GM13976 (cell line): Measurements from ENCODE around the gene XAB2.
A peak's percentile ranks its signal among the peaks of the same experiment; 100 is the strongest.
"Not testable (repeated sequence)": the region's sequence is repeated elsewhere in the genome, so short reads cannot be mapped to it uniquely, and the experiment has no call there.

ENCODE experiments used
- DNase-seq: peaks from one replicate; pipeline ENCODE4 v3.0.0; 2012; ENCODE audit warnings: low spot score
- in situ Hi-C: fragments of 300-500 bp; cut with MboI; formaldehyde crosslinking; loops from one replicate; pipeline ENCODE4 v1.12.0; 2022; ENCODE audit warnings: low sequenced_read_pairs, mixed read lengths, inconsistent platforms; ENCODE audit not compliant: unreplicated experiment
- TF ChIP-seq, protein P1 (sequence below): IDR thresholded peaks from 2 replicates; pipeline ENCODE4 v1.5.1; 2012; ENCODE audit warnings: borderline replicate concordance, mild to moderate bottlenecking; ENCODE audit not compliant: insufficient read depth; ENCODE audit errors: extremely low read depth, missing control alignments, control extremely low read depth

The XAB2 gene

DNA sequence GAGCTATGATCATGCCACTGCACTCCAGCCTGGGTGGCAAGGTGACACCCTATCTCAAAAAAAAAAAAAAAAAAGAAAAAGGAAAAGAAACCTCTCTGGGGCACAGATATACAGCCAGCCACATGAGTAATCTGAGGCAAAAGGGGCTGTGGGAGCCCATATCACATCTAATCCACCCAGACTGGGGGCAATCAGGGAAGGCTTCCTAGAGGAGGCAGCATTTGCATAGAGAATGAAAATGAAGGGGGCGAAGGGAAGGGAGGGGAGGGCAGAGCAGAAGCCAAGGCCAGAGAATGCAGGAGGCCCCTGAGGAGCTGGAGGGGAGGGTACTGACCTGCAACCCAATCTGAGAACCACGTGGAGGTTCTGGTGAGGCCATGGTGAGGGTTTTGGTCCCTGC lies 20.8 kb upstream of the XAB2 start:
- no peak for DNase-seq
- in situ Hi-C loops = loop anchor here (25.0 kb wide), 1 partner anchor 288 kb away; no protein-coding TSS in a partner anchor
- TF ChIP-seq, protein P1, sequence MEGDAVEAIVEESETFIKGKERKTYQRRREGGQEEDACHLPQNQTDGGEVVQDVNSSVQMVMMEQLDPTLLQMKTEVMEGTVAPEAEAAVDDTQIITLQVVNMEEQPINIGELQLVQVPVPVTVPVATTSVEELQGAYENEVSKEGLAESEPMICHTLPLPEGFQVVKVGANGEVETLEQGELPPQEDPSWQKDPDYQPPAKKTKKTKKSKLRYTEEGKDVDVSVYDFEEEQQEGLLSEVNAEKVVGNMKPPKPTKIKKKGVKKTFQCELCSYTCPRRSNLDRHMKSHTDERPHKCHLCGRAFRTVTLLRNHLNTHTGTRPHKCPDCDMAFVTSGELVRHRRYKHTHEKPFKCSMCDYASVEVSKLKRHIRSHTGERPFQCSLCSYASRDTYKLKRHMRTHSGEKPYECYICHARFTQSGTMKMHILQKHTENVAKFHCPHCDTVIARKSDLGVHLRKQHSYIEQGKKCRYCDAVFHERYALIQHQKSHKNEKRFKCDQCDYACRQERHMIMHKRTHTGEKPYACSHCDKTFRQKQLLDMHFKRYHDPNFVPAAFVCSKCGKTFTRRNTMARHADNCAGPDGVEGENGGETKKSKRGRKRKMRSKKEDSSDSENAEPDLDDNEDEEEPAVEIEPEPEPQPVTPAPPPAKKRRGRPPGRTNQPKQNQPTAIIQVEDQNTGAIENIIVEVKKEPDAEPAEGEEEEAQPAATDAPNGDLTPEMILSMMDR = no peak

DNA sequence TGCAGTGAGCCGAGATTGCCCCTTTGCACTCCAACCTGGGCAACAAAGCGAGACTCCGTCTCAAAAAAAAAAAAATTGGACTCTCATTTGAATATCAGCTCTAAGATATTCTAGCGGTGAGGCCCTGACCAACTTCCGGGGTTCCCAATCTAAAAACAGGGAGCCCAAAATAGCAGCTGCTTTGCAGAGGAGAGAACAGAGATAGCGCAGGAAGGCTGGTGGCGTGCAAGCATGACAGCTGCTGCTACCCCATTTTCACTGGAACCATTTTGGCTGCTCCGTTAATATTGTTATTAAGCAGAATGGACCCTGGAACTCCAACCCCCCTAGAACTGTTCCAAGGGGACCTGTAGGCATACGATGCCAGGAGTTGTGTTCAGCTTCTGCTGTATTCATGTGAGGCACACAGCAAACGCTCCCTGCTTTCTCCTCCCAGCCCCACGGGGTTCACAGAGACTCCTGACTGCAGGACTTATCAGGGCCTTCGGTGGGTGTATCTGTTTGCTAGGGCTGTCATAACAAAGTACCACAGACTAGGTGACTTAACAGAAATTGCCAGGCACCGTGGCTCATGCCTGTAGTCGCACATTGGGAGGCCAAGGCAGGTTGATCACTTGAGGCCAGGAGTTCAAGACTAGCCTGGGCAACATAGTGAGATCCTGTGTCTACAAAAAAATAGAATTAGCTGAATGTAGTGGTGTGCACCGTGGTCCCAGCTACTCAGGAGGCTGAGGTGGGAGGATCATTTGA lies 19.1 kb upstream of the XAB2 start:
- TF ChIP-seq, protein P1 = no peak
- DNase-seq = no peak
- in situ Hi-C loops = no loop called here

DNA sequence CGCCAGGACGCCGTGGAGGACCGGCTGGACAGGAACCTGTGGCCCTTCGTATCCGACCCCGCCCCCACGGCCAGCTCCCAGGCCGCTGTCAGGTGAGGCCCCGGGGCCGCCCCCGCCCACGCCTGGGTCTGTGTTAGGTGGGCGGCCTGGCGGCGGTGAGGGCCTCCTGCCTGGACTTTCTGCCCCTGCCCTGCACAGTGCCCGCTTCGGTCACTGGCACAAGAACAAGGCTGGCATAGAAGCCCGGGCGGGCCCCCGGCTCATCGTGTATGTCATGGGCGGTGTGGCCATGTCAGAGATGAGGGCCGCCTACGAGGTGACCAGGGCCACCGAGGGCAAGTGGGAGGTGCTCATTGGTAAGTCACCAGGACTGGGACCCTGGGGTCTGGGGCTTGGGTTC lies 17.8 kb upstream of the XAB2 start:
- TF ChIP-seq, protein P1 = no peak
- no peak for DNase-seq
- in situ Hi-C loops = no loop called here

DNA sequence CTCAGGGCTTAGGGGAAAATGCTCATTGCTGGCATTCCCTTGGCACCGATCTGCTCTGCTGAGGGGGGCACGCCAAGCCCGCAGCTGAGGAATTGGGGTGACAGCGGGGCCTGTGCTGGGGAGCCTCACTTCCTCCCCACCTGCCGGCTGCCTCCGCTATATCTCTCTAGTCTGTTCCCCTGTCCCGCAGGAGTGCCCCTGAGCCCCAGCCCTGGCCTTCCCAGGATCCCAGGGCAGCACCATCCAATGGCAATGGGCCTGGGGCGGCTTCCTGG lies 17.0 kb upstream of the XAB2 start:
- in situ Hi-C loops = no loop called here
- TF ChIP-seq, protein P1 = no peak
- no peak for DNase-seq

DNA sequence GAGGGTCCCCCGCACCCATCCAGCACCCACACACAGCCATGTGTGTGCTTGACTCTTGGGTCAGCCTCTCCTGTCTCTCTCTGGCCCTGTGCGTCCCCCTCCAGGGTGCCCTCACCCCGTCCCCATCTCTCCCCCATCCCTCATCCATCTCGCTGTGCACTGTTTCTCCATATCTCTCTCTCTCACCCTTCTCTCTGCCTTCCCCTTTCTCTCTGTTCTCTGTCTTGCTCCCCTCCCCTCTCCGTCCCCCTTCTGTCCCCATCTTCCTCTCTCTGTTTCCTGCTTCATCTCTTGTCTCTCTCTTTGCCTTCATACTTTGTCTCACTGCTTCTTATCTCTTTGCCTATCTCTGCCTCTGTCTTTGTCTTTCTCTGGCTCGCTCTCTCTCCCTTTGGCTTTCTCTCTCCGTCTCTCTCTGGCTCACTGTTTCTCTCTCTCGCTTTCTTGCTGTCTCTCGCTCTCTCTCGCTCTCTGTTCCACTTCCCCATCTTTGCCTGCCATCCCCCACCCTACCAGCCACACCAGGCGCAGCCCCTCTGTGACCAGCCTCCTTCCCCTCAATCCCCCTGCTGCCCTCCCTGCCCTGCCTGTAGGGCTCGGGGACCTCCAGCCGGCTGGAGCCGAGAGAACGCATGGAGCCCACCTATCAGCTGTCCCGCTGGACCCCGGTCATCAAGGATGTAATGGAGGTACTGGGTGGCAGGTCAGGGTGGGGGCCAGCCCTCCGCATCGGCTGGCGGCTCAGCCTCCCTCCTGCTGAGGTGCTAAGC lies 16.5 kb upstream of the XAB2 start:
- DNase-seq = no peak
- in situ Hi-C loops = no loop called here
- TF ChIP-seq, protein P1 = no peak

DNA sequence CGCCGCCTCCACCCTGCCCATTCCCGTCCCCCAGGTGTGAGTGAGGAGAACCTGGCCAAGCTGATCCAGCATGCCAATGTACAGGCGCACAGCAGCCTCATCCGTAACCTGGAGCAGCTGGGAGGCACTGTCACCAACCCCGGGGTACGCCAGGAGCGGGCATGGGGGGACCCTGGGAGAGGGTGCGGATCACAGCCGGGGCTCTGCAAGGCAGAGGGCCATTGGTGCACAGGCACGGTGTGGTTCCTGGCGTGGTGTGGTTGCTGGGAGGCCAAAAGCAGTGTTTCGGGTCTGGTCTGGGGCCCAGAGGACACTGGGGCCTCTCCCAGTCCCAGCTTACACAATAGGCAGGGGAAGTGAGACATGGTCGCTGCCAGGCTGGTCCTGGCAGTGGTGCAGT lies 15.8 kb upstream of the XAB2 start:
- TF ChIP-seq, protein P1 = no peak
- in situ Hi-C loops = no loop called here
- no peak for DNase-seq

DNA sequence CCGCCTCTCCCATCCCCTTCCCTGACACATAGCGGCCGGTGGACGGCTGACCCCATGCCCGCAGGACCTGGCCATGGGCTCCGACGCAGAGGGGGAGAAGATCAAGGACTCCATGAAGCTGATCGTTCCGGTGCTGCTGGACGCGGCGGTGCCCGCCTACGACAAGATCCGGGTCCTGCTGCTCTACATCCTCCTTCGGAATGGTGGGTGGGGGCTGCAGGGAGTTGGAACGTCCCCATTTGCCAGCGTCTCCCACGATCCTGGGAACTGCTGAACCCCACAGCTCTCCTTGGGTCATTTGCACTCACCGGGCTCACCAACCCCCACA lies 15.2 kb upstream of the XAB2 start:
- in situ Hi-C loops = no loop called here
- DNase-seq = no peak
- TF ChIP-seq, protein P1 = no peak

DNA sequence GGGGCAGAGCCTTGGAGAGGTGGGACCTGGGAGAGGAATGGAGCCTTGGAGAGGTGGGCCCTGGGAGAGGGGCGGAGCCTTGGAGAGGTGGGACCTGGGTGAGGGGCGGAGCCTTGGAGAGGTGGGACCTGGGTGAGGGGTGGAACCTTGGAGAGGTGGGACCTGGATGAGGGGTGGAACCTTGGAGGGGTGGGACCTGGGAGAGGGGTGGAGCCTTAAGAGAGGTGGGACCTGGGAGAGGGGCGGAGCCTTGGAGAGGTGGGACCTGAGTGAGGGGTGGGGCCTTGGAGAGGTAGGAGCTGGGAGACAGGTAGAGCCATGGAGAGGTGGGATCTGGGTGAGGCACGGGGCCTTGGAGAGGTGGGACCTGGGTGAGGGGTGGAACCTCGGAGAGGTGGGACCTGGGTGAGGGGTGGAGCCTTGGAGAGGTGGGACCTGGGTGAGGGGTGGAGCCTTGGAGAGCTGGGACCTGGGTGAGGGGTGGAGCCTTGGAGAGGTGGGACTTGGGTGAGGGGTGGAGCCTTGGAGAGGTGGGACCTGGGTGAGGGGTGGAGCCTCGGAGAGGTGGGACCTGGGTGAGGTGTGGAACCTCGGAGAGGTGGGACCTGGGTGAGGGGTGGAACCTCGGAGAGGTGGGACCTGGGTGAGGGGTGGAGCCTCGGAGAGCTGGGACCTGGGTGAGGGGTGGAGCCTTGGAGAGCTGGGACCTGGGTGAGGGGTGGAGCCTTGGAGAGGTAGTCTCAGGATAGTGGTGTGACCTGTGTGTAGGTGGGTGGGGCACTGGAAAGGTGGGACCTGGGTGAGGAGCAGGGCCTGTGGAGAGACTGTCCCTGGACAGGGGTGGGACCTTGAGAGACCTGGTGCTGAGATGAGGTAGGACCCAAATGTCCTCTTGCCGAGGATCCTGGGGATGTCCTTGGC lies 14.5 kb upstream of the XAB2 start:
- peak; percentile 62 for DNase-seq
- in situ Hi-C loops = not testable (repeated sequence)
